ENCODE results near the gene KRTAP12-3.

KRTAP12-3 gene

GRCh38 chr21:44706026-44706705 lies 48.4 kb downstream of the KRTAP12-3 start:
- no peak overlapping the region for H3K4me3 ChIP-seq (replicated peaks; ENCODE audit: low read depth, low read length)

GRCh38 chr21:44706706-44707581 lies 49.2 kb downstream of the KRTAP12-3 start:
- no peak overlapping the region for H3K4me3 ChIP-seq (replicated peaks; ENCODE audit: low read depth, low read length)
- TF ChIP-seq CTCF (IDR thresholded peaks at IDR 0.05; ENCODE audit: low read depth, low read length, missing control alignments), result no peak
- DNase-seq (ENCODE audit: extremely low read depth, low read depth), result no peak

More at GRCh38 chr21:44706026-44706705, 48.4 kb downstream of the KRTAP12-3 start:
- DNase-seq (ENCODE audit: extremely low read depth, low read depth), result no peak
- no peak for TF ChIP-seq CTCF (IDR thresholded peaks at IDR 0.05; ENCODE audit: low read depth, low read length, missing control alignments)

Measured in HFF-Myc (cell line).